HepG2 (cell line): ENCODE measurements around the gene ZNF48. TPM values are rescaled to one million over a fixed set of nuclear protein-coding genes. Genes with fewer than 3 reads are reported as not detected.
A peak's percentile ranks its signal among the peaks of the same experiment; 100 is the strongest.

Source experiments
- ARNT ChIP-seq: fragments of 450-650 bp; IDR thresholded peaks from 2 replicates; pipeline ENCODE4 v1.6.1; 2017
- ARNTL ChIP-seq: sonication (generic); formaldehyde crosslinking; IDR thresholded peaks from 2 replicates; pipeline ENCODE4 v1.4.0; 2020; ENCODE audit warnings: mild to moderate bottlenecking, missing genetic modification reagents
- CCDC6 ChIP-seq: sonication (generic); formaldehyde crosslinking; IDR thresholded peaks from 2 replicates; pipeline ENCODE4 v1.8.1; 2022; ENCODE audit warnings: mild to moderate bottlenecking, missing genetic modification reagents, moderate library complexity
- EP300 ChIP-seq, 3 experiments: sonication (generic) in 1 of 3; formaldehyde crosslinking in 1 of 3; IDR thresholded peaks; 2 replicates each; pipeline versions ENCODE4 v1.5.1 to v1.6.1; 2011 to 2020; ENCODE audit warnings: low read depth in 2 of 3, low read length in 2 of 3, borderline replicate concordance in 1 of 3, improper control_type of control experiment in 1 of 3, mild to moderate bottlenecking in 1 of 3, missing genetic modification reagents in 1 of 3, moderate library complexity in 1 of 3
- MEIS1 ChIP-seq: sonication (generic); formaldehyde crosslinking; IDR thresholded peaks from 2 replicates; pipeline ENCODE4 v1.9.0; 2021; ENCODE audit warnings: mild to moderate bottlenecking, missing genetic modification reagents, moderate library complexity, borderline replicate concordance
- NR2F6 ChIP-seq, 2 experiments: IDR thresholded peaks; 2 replicates each; pipeline ENCODE4 v1.6.1; 2016; ENCODE audit warnings: antibody characterized with exemption in 1 of 2, mild to moderate bottlenecking in 1 of 2
- PHB2 ChIP-seq: fragments of 450-650 bp; IDR thresholded peaks from 2 replicates; pipeline ENCODE4 v1.6.1; 2018; ENCODE audit not compliant: partially characterized antibody
- RFXAP ChIP-seq: sonication (generic); formaldehyde crosslinking; IDR thresholded peaks from 2 replicates; pipeline ENCODE4 v1.4.0; 2020; ENCODE audit warnings: missing genetic modification reagents, borderline replicate concordance
- ZNF382 ChIP-seq: sonication (generic); formaldehyde crosslinking; IDR thresholded peaks from 2 replicates; pipeline ENCODE4 v1.5.0; 2020; ENCODE audit warnings: missing genetic modification reagents, mild to moderate bottlenecking, borderline replicate concordance
- ZNF788 ChIP-seq: sonication (generic); formaldehyde crosslinking; IDR thresholded peaks from 2 replicates; pipeline ENCODE4 v1.5.0; 2020; ENCODE audit warnings: mild to moderate bottlenecking, missing genetic modification reagents, borderline replicate concordance
- ZNF839 ChIP-seq: sonication (generic); formaldehyde crosslinking; IDR thresholded peaks from 2 replicates; pipeline ENCODE4 v1.4.0; 2020; ENCODE audit warnings: missing genetic modification reagents, mild to moderate bottlenecking, borderline replicate concordance
- polyA plus RNA-seq, 8 experiments: library from polyadenylated mRNA; depleted of rRNA in 3 of 8; stranded (reverse) in 7 of 8; unstranded in 1 of 8; fragments of >200 nt; fragmentation: Illumina TruSeq in 4 of 8; extraction: Trizol in 4 of 8; gene quantifications; 2 replicates each; pipeline versions ENCODE4 v1.2.1 to v1.2.3, GENCODE V29; 2011 to 2016; ENCODE audit warnings: low read depth in 4 of 8, missing spikeins in 1 of 8, mixed read lengths in 1 of 8; ENCODE audit not compliant: insufficient read depth in 1 of 8
- total RNA-seq, 5 experiments: library from RNA; depleted of rRNA; stranded (reverse); fragments of >200 nt; fragmentation: Illumina TruSeq; extraction: Trizol; gene quantifications; 2 replicates each; pipeline ENCODE4 v1.2.3, GENCODE V29; 2016; ENCODE audit warnings: low read depth in 1 of 5
- TF ChIP-seq, protein P1 (sequence below): sonication (generic); formaldehyde crosslinking; IDR thresholded peaks from 2 replicates; pipeline ENCODE4 v1.4.0; 2020; ENCODE audit warnings: mild to moderate bottlenecking, missing genetic modification reagents, borderline replicate concordance
- TF ChIP-seq, protein P2 (sequence below): sonication (generic); formaldehyde crosslinking; IDR thresholded peaks from 2 replicates; pipeline ENCODE4 v1.5.0; 2020; ENCODE audit warnings: mild to moderate bottlenecking, missing genetic modification reagents
- TF ChIP-seq, protein P3 (sequence below): sonication (generic); formaldehyde crosslinking; IDR thresholded peaks from 2 replicates; pipeline ENCODE4 v1.9.0; 2022; ENCODE audit warnings: low read depth, missing genetic modification reagents
- TF ChIP-seq, protein P4 (sequence below): IDR thresholded peaks from 2 replicates; pipeline ENCODE4 v1.6.1; 2012; ENCODE audit warnings: low read length, improper control_type of control experiment

The ZNF48 gene
- total and polyA plus RNA-seq, 2 of the 13 experiments (the other 11 are each of a cell fraction or from before 2014, with no cell fraction given), result 9.9 to 12.3 TPM

DNA sequence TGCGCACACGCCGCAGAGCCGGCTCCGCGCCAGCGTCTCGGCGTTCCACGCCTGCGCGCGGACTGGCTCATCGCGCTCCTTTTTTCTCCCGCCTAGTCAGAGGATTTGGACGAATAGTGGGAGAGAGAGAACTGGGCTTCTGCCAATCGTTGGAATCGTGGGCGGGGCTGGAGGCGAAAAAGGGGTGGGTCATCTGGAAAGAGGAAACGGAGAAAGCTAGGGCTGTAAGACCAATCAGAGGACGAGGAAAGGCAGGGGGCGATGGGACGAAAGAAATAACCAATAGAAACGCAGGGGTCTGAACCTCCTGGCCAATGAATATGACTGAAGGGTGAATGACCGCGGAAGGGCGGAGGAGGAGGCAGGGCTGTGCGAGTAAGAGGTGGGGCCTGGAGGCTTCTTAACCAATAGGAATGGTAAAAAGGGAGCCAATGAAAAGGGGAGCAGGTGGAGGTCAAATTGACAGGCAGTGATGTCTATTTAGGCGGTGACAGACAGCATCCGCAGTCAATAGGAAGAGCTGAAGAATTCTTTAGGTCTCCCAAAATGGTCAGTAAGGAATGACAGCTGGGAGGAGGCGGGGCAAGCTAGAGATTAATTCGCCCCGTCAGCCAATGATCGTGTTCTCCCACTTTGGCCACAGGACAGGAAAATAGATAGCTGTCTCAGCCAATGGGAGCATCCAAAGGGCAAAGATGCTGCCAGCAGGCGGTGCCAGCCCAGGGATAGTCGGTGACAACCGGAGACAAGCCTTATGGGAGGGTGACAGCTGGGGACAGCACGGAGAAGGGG, 24.6 kb upstream of the ZNF48 start, which contains the start of gene TBC1D10B (continued):
- TF ChIP-seq EP300 (IDR thresholded peaks at IDR 0.05; ENCODE audit: low read depth in 2 of 2, low read length in 2 of 2) (no peak), EP300 (CRISPR knock-in tag; IDR thresholded peaks at IDR 0.05; ENCODE audit: borderline replicate concordance) (no peak), ZNF788 (CRISPR knock-in tag) (0 out of 2 replicates have a peak, but pooled peaks have one; percentile 17), ZNF839 (CRISPR knock-in tag) (no peak), CCDC6 (CRISPR knock-in tag) (no peak), PHB2 (no peak), RFXAP (CRISPR knock-in tag) (peak; percentile 84), ARNTL (CRISPR knock-in tag) (0 out of 2 replicates have a peak, but pooled peaks have one; percentile 10), NR2F6 (IDR thresholded peaks at IDR 0.05) (no peak), NR2F6 (CRISPR knock-in tag; IDR thresholded peaks at IDR 0.05) (no peak), ARNT (no peak), MEIS1 (CRISPR knock-in tag) (peak; percentile 99), ZNF382 (CRISPR knock-in tag) (no peak)
- TF ChIP-seq, protein P1, sequence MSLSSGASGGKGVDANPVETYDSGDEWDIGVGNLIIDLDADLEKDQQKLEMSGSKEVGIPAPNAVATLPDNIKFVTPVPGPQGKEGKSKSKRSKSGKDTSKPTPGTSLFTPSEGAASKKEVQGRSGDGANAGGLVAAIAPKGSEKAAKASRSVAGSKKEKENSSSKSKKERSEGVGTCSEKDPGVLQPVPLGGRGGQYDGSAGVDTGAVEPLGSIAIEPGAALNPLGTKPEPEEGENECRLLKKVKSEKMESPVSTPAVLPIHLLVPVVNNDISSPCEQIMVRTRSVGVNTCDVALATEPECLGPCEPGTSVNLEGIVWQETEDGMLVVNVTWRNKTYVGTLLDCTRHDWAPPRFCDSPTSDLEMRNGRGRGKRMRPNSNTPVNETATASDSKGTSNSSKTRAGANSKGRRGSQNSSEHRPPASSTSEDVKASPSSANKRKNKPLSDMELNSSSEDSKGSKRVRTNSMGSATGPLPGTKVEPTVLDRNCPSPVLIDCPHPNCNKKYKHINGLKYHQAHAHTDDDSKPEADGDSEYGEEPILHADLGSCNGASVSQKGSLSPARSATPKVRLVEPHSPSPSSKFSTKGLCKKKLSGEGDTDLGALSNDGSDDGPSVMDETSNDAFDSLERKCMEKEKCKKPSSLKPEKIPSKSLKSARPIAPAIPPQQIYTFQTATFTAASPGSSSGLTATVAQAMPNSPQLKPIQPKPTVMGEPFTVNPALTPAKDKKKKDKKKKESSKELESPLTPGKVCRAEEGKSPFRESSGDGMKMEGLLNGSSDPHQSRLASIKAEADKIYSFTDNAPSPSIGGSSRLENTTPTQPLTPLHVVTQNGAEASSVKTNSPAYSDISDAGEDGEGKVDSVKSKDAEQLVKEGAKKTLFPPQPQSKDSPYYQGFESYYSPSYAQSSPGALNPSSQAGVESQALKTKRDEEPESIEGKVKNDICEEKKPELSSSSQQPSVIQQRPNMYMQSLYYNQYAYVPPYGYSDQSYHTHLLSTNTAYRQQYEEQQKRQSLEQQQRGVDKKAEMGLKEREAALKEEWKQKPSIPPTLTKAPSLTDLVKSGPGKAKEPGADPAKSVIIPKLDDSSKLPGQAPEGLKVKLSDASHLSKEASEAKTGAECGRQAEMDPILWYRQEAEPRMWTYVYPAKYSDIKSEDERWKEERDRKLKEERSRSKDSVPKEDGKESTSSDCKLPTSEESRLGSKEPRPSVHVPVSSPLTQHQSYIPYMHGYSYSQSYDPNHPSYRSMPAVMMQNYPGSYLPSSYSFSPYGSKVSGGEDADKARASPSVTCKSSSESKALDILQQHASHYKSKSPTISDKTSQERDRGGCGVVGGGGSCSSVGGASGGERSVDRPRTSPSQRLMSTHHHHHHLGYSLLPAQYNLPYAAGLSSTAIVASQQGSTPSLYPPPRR, result no peak
- TF ChIP-seq, protein P2, sequence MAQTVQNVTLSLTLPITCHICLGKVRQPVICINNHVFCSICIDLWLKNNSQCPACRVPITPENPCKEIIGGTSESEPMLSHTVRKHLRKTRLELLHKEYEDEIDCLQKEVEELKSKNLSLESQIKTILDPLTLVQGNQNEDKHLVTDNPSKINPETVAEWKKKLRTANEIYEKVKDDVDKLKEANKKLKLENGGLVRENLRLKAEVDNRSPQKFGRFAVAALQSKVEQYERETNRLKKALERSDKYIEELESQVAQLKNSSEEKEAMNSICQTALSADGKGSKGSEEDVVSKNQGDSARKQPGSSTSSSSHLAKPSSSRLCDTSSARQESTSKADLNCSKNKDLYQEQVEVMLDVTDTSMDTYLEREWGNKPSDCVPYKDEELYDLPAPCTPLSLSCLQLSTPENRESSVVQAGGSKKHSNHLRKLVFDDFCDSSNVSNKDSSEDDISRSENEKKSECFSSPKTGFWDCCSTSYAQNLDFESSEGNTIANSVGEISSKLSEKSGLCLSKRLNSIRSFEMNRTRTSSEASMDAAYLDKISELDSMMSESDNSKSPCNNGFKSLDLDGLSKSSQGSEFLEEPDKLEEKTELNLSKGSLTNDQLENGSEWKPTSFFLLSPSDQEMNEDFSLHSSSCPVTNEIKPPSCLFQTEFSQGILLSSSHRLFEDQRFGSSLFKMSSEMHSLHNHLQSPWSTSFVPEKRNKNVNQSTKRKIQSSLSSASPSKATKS (CRISPR knock-in tag), result no peak
- TF ChIP-seq, protein P3, sequence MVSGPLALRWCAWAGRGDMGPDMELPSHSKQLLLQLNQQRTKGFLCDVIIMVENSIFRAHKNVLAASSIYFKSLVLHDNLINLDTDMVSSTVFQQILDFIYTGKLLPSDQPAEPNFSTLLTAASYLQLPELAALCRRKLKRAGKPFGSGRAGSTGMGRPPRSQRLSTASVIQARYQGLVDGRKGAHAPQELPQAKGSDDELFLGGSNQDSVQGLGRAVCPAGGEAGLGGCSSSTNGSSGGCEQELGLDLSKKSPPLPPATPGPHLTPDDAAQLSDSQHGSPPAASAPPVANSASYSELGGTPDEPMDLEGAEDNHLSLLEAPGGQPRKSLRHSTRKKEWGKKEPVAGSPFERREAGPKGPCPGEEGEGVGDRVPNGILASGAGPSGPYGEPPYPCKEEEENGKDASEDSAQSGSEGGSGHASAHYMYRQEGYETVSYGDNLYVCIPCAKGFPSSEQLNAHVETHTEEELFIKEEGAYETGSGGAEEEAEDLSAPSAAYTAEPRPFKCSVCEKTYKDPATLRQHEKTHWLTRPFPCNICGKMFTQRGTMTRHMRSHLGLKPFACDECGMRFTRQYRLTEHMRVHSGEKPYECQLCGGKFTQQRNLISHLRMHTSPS (CRISPR knock-in tag), result no peak
- TF ChIP-seq, protein P4, sequence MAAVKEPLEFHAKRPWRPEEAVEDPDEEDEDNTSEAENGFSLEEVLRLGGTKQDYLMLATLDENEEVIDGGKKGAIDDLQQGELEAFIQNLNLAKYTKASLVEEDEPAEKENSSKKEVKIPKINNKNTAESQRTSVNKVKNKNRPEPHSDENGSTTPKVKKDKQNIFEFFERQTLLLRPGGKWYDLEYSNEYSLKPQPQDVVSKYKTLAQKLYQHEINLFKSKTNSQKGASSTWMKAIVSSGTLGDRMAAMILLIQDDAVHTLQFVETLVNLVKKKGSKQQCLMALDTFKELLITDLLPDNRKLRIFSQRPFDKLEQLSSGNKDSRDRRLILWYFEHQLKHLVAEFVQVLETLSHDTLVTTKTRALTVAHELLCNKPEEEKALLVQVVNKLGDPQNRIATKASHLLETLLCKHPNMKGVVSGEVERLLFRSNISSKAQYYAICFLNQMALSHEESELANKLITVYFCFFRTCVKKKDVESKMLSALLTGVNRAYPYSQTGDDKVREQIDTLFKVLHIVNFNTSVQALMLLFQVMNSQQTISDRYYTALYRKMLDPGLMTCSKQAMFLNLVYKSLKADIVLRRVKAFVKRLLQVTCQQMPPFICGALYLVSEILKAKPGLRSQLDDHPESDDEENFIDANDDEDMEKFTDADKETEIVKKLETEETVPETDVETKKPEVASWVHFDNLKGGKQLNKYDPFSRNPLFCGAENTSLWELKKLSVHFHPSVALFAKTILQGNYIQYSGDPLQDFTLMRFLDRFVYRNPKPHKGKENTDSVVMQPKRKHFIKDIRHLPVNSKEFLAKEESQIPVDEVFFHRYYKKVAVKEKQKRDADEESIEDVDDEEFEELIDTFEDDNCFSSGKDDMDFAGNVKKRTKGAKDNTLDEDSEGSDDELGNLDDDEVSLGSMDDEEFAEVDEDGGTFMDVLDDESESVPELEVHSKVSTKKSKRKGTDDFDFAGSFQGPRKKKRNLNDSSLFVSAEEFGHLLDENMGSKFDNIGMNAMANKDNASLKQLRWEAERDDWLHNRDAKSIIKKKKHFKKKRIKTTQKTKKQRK, result peak; percentile 91
